Measurements from ENCODE around the gene SREBF2.

Gene SREBF2

GRCh38 chr22:41823797-41824196, 9.1 kb upstream of the SREBF2 start:
- Histone ChIP-seq H3K27me3 (ENCODE audit: insufficient read depth, poor library complexity, severe bottlenecking) (no peaks in the 10 kb centered on the region), H3K4me3 (replicated peaks; ENCODE audit: insufficient read depth, low read length) (no peak overlapping the region), H3K27ac (replicated peaks) (no peak overlapping the region)
- TF ChIP-seq REST (IDR thresholded peaks at IDR 0.05; ENCODE audit: insufficient replicate concordance, low read depth) (no peak), POLR2AphosphoS5 (IDR thresholded peaks at IDR 0.05; ENCODE audit: low read depth) (no peak), CTCF (IDR thresholded peaks at IDR 0.05; ENCODE audit: insufficient read depth, low read length) (no peak), GABPA (IDR thresholded peaks at IDR 0.05; ENCODE audit: low read depth) (no peak), SPI1 (IDR thresholded peaks at IDR 0.05; ENCODE audit: borderline replicate concordance, low read depth) (no peak)
- no peak for DNase-seq (ENCODE audit: low read depth in 1 of 2, low spot score in 1 of 2)

GRCh38 chr22:41825376-41825775, 7.5 kb upstream of the SREBF2 start:
- Histone ChIP-seq H3K4me3 (replicated peaks; ENCODE audit: insufficient read depth, low read length) (no peak overlapping the region), H3K27ac (replicated peaks) (no peak overlapping the region), H3K27me3 (ENCODE audit: insufficient read depth, poor library complexity, severe bottlenecking) (no peaks in the 10 kb centered on the region)
- no peak for TF ChIP-seq SPI1 (IDR thresholded peaks at IDR 0.05; ENCODE audit: borderline replicate concordance, low read depth)
- no peak for TF ChIP-seq POLR2AphosphoS5 (IDR thresholded peaks at IDR 0.05; ENCODE audit: low read depth)
- no peak for TF ChIP-seq GABPA (IDR thresholded peaks at IDR 0.05; ENCODE audit: low read depth)
- no peak for TF ChIP-seq REST (IDR thresholded peaks at IDR 0.05; ENCODE audit: insufficient replicate concordance, low read depth)
- TF ChIP-seq CTCF (IDR thresholded peaks at IDR 0.05; ENCODE audit: insufficient read depth, low read length): no peak
- no peak for DNase-seq (ENCODE audit: low read depth in 1 of 2, low spot score in 1 of 2)

GRCh38 chr22:41826021-41826420, 6.9 kb upstream of the SREBF2 start:
- TF ChIP-seq REST (IDR thresholded peaks at IDR 0.05; ENCODE audit: insufficient replicate concordance, low read depth) (no peak), CTCF (IDR thresholded peaks at IDR 0.05; ENCODE audit: insufficient read depth, low read length) (no peak), POLR2AphosphoS5 (IDR thresholded peaks at IDR 0.05; ENCODE audit: low read depth) (no peak), SPI1 (IDR thresholded peaks at IDR 0.05; ENCODE audit: borderline replicate concordance, low read depth) (no peak), GABPA (IDR thresholded peaks at IDR 0.05; ENCODE audit: low read depth) (no peak)
- H3K27ac ChIP-seq (replicated peaks): no peak overlapping the region
- DNase-seq (ENCODE audit: low read depth in 1 of 2, low spot score in 1 of 2): no peak
- no peak overlapping the region for H3K4me3 ChIP-seq (replicated peaks; ENCODE audit: insufficient read depth, low read length)
- no peaks in the 10 kb centered on the region for H3K27me3 ChIP-seq (ENCODE audit: insufficient read depth, poor library complexity, severe bottlenecking)

Data from HL-60 (cell line).